Testis (tissue), 2 donors: ENCODE measurements around the gene MAST4.

ENCODE experiments used
- POLR2A ChIP-seq: fragments of 450-650 bp; IDR thresholded peaks from one replicate; pipeline ENCODE4 v1.6.1; 2017; ENCODE audit warnings: antibody characterized with exemption, mild to moderate bottlenecking, moderate library complexity
- TF ChIP-seq, protein P1 (sequence below), 3 experiments: fragments of 450-650 bp in 2 of 3; fragments of 200-600 bp in 1 of 3; sonication (generic) in 1 of 3; IDR thresholded peaks; one replicate each; pipeline ENCODE4 v1.5.1; 2016 to 2019; ENCODE audit warnings: antibody characterized with exemption in 3 of 3, mild to moderate bottlenecking in 2 of 3, moderate library complexity in 1 of 3

DNA sequence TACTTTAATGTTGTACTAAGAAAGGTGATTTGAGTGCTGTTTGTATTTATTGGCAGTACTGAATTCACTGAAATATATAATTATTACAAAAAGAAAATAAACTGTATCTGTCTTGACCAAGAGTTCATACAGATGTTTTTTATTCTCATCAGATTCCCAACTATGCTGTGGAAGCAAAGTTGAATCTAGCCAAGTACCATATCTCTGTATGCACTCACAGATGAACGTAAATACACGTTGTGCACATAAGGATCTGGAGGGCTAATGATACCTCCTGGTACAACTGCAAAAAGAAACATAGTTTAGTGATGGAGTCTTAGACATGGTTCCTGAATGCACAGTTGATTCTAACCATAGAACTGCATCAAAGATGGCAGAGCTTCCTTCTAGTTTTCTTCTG lies 431.0 kb downstream of the MAST4 start:
- TF ChIP-seq, protein P1, sequence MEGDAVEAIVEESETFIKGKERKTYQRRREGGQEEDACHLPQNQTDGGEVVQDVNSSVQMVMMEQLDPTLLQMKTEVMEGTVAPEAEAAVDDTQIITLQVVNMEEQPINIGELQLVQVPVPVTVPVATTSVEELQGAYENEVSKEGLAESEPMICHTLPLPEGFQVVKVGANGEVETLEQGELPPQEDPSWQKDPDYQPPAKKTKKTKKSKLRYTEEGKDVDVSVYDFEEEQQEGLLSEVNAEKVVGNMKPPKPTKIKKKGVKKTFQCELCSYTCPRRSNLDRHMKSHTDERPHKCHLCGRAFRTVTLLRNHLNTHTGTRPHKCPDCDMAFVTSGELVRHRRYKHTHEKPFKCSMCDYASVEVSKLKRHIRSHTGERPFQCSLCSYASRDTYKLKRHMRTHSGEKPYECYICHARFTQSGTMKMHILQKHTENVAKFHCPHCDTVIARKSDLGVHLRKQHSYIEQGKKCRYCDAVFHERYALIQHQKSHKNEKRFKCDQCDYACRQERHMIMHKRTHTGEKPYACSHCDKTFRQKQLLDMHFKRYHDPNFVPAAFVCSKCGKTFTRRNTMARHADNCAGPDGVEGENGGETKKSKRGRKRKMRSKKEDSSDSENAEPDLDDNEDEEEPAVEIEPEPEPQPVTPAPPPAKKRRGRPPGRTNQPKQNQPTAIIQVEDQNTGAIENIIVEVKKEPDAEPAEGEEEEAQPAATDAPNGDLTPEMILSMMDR (IDR thresholded peaks at IDR 0.05) = no peak
- TF ChIP-seq POLR2A = no peak
